ENCODE data around the gene PERCC1. TPM values are rescaled to one million over a fixed set of nuclear protein-coding genes. Genes with fewer than 3 reads are reported as not detected.

PERCC1 gene
- total and polyA plus RNA-seq, 7 donors: 0.08 TPM; not detected in 6

DNA sequence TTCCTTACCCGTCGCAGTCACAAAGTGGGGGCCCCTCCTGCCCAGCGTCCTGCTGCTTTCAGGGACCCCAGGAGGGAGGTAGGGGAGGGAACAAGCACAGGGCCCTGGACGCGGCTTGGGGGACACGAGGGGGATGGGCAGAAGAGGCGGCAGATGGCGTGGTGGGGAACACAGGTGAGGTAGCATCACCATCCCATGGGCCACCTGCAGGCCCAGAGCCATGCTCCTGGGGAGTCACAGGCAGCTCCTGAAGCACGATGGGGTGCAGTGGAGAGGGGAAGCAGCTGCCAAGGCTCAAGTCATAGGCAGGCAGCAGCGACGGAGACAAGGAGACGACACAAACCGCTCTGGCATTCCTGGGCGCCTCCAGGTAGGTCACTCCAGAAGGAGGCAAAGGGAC lies 27.1 kb upstream of the PERCC1 start:
- Histone ChIP-seq H3K4me3 (no peak overlapping the region), H3K36me3 (ENCODE audit: insufficient read depth in 1 of 2, low read depth in 1 of 2) (peaks cover 4 to 58% of the 10 kb centered on the region in 2 donors), H3K4me1 (peaks cover 5% of the 10 kb centered on the region), H3K27ac (no peak overlapping the region), H3K9me3 (no peaks in the 10 kb centered on the region), H3K27me3 (ENCODE audit: insufficient read depth in 3 of 3, low read length in 2 of 3) (no peaks in the 10 kb centered on the region)
- no peak for ATAC-seq
- no peak for DNase-seq
- WGBS, 3 donors: 87 to 97% (median 89%) methylated on average over 14 of the region's 14 CpGs
- TF ChIP-seq, protein P1, sequence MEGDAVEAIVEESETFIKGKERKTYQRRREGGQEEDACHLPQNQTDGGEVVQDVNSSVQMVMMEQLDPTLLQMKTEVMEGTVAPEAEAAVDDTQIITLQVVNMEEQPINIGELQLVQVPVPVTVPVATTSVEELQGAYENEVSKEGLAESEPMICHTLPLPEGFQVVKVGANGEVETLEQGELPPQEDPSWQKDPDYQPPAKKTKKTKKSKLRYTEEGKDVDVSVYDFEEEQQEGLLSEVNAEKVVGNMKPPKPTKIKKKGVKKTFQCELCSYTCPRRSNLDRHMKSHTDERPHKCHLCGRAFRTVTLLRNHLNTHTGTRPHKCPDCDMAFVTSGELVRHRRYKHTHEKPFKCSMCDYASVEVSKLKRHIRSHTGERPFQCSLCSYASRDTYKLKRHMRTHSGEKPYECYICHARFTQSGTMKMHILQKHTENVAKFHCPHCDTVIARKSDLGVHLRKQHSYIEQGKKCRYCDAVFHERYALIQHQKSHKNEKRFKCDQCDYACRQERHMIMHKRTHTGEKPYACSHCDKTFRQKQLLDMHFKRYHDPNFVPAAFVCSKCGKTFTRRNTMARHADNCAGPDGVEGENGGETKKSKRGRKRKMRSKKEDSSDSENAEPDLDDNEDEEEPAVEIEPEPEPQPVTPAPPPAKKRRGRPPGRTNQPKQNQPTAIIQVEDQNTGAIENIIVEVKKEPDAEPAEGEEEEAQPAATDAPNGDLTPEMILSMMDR (IDR thresholded peaks at IDR 0.05): no peak
- intact Hi-C loops (cut with DNase I): no loop called here

DNA sequence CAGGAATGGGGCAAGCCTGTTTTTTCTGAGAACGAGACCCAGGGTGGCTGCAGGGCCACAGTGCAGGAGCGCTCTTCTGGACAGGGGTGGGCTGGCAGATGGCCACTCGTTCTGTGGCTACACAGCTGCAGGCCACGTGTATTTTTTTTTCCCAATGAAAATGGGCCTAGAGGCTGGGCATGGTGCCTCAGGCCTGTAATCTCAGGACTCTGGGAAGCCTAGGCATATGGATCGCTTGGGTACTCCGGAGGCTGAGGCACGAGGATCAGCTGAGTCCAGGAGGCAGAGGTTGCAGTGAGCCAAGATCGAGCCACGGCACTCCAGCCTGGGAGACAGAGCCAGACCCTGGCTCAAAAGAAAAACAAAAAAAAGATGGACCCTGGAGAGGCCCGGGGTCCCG lies 23.1 kb upstream of the PERCC1 start:
- Histone ChIP-seq H3K27me3 (ENCODE audit: insufficient read depth in 3 of 3, low read length in 2 of 3) (no peaks in the 10 kb centered on the region), H3K9me3 (no peaks in the 10 kb centered on the region), H3K36me3 (ENCODE audit: insufficient read depth in 1 of 2, low read depth in 1 of 2) (peaks cover 0 to 30% of the 10 kb centered on the region in 2 donors), H3K4me3 (peak overlapping the region; percentile 71), H3K4me1 (peaks cover 5% of the 10 kb centered on the region), H3K27ac (peak overlapping the region; percentile 66)
- ATAC-seq: peak; percentile 27 to 55 (median 45)
- TF ChIP-seq, protein P1 (IDR thresholded peaks at IDR 0.05): no peak
- intact Hi-C loops (cut with DNase I): no loop called here
- 9 to 20% (median 13%) methylated on average over 11 of the region's 11 CpGs for WGBS, 3 donors
- DNase-seq: peak in 1 of 2 donors; percentile 70

DNA sequence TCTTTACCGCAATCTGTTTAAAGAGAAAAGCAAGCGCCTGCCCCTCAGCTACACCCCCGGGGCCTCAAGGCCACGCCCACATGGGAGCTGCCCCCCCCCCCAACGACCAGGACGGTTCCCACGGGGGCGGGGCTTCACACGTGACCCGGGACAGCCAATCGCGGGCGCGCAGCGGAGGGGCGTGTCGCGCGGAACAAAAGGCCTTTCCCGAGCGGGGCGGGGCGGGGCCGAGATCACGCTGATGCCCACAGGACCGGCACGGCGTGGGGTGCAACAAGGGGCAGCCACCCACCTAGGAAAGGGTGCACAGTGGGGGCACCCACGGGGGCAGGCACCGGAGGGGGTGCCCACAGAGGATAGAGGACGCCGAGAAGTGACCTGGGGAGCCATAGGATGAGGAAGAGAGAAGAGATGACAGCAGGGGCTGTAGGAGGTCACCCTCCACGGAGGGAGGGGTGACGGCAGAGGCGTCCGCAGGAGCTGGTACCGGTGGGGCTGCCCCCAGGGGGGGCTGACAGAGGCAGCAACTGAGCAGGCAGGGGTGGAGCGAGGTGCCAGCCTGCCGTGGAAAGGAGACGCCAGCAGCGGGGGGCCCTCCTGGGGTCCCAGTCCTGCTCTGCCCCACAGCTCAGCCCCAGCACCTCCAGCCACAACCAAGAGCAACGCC lies 22.6 kb upstream of the PERCC1 start:
- 1 to 3% (median 3%) methylated on average over 36 to 42 of the region's 42 CpGs for WGBS, 3 donors
- TF ChIP-seq, protein P1 (IDR thresholded peaks at IDR 0.05): no peak
- intact Hi-C loops (cut with DNase I): no loop called here
- H3K27me3 ChIP-seq (ENCODE audit: insufficient read depth in 3 of 3, low read length in 2 of 3): no peaks in the 10 kb centered on the region
- peaks cover 0 to 27% of the 10 kb centered on the region in 2 donors for H3K36me3 ChIP-seq (ENCODE audit: insufficient read depth in 1 of 2, low read depth in 1 of 2)
- DNase-seq (peak; percentile 97), ATAC-seq (peak; percentile 96 to 99 (median 98))
- peaks cover 5% of the 10 kb centered on the region for H3K4me1 ChIP-seq
- peak overlapping the region; percentile 71 for H3K4me3 ChIP-seq
- H3K9me3 ChIP-seq: no peaks in the 10 kb centered on the region
- peak overlapping the region; percentile 66 for H3K27ac ChIP-seq

DNA sequence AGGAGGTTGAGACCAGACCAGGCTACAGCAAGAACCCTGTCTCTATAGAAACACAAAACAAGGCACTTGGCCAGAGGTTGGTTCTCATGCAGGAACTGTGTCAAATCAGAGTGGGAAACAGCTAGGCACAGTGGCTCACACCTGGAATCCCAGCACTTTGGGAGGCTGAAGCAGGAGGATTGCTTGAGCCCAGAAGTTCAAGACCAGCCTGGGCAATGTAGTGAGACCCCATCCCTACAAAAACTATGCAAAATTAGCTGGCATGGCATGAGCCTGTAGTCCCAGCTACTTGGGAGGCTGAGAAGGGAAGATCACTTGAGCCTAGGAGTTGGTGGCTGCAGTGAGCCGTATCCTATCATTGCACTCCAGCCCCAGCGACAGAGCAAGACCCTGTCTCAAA lies 18.0 kb upstream of the PERCC1 start:
- Histone ChIP-seq H3K9me3 (no peaks in the 10 kb centered on the region), H3K4me3 (no peak overlapping the region), H3K27ac (no peak overlapping the region), H3K4me1 (peaks cover 6% of the 10 kb centered on the region), H3K36me3 (ENCODE audit: insufficient read depth in 1 of 2, low read depth in 1 of 2) (peaks cover 0 to 12% of the 10 kb centered on the region in 2 donors), H3K27me3 (ENCODE audit: insufficient read depth in 3 of 3, low read length in 2 of 3) (no peaks in the 10 kb centered on the region)
- TF ChIP-seq, protein P1 (IDR thresholded peaks at IDR 0.05): no peak
- WGBS, 3 donors: 71 to 85% (median 81%) methylated on average over 2 of the region's 2 CpGs
- intact Hi-C loops (cut with DNase I): loop anchor here in 1 of 2 donors (5.0 kb wide), 1 partner anchor 36 kb away; no protein-coding TSS in a partner anchor
- ATAC-seq (no peak), DNase-seq (no peak)

All from psoas muscle (tissue), 8 donors.